Fibroblast of lung (primary cell): Measurements from ENCODE around the gene SCYL1. TPM values are rescaled to one million over a fixed set of nuclear protein-coding genes. Genes with fewer than 3 reads are reported as not detected.

Experiments
- DNase-seq, 2 donors: peaks; one replicate each; pipeline versions ENCODE4 v3.0.0 to v3.0.0-alpha.2; 2010; ENCODE audit warnings: low read depth in 2 of 2
- H2AFZ ChIP-seq: 2 replicates; pipeline ENCODE4 v1.5.1; 2012; ENCODE audit warnings: low read length, control low read depth, inconsistent platforms
- H3K27ac ChIP-seq: 2 replicates; pipeline ENCODE4 v1.5.1; 2011; ENCODE audit warnings: low read length, control low read depth; ENCODE audit not compliant: insufficient read depth
- H3K27me3 ChIP-seq: 2 replicates; pipeline ENCODE4 v1.5.1; 2011; ENCODE audit warnings: mild to moderate bottlenecking, low read length; ENCODE audit not compliant: control insufficient read depth, insufficient read depth
- H3K36me3 ChIP-seq: 2 replicates; pipeline ENCODE4 v1.5.1; 2011; ENCODE audit warnings: low read length; ENCODE audit not compliant: control insufficient read depth, insufficient read depth
- H3K4me1 ChIP-seq: 2 replicates; pipeline ENCODE4 v1.5.1; 2011; ENCODE audit warnings: low read length; ENCODE audit not compliant: control insufficient read depth, insufficient read depth; ENCODE audit errors: extremely low read depth
- H3K4me2 ChIP-seq: 2 replicates; pipeline ENCODE4 v1.5.1; 2011; ENCODE audit warnings: low read length, control low read depth; ENCODE audit not compliant: insufficient read depth; ENCODE audit errors: extremely low read depth
- H3K4me3 ChIP-seq, 4 experiments: fragments of 200-600 bp in 1 of 4; sonication (generic) in 1 of 4; replicated peaks in 1 of 4; 2 replicates each; pipeline ENCODE4 v1.5.1; 2011 to 2016; ENCODE audit warnings: low read length in 4 of 4, low read depth in 3 of 4, mild to moderate bottlenecking in 3 of 4, control low read depth in 2 of 4, inconsistent platforms in 1 of 4, mixed read lengths in 1 of 4; ENCODE audit not compliant: insufficient read depth in 1 of 4; ENCODE audit errors: control extremely low read depth in 1 of 4
- H3K79me2 ChIP-seq: 2 replicates; pipeline ENCODE4 v1.5.1; 2012; ENCODE audit warnings: mild to moderate bottlenecking, low read length, inconsistent platforms; ENCODE audit not compliant: control insufficient read depth, insufficient read depth
- H3K9ac ChIP-seq: 2 replicates; pipeline ENCODE4 v1.5.1; 2011; ENCODE audit warnings: mild to moderate bottlenecking, low read length, control low read depth; ENCODE audit not compliant: insufficient read depth
- H3K9me3 ChIP-seq: 2 replicates; pipeline ENCODE4 v1.5.1; 2012; ENCODE audit warnings: low read depth, low read length; ENCODE audit not compliant: control insufficient read depth, insufficient read depth
- H4K20me1 ChIP-seq: 2 replicates; pipeline ENCODE4 v1.5.1; 2011; ENCODE audit warnings: low read length; ENCODE audit not compliant: control insufficient read depth, insufficient read depth; ENCODE audit errors: extremely low read depth
- EZH2 ChIP-seq: IDR thresholded peaks from 2 replicates; pipeline ENCODE4 v1.5.1; 2012; ENCODE audit warnings: low read length, control low read depth, mild to moderate bottlenecking; ENCODE audit errors: missing control alignments
- polyA plus RNA-seq, 2 donors: library from polyadenylated mRNA; depleted of rRNA in 1 of 2; stranded (reverse) in 1 of 2; unstranded in 1 of 2; fragments of >200 nt; gene quantifications; 2 replicates each; pipeline ENCODE4 v1.2.1, GENCODE V29; 2011 to 2012; ENCODE audit warnings: missing spikeins in 1 of 2
- total RNA-seq: library from RNA; depleted of rRNA; stranded (reverse); fragments of >200 nt; gene quantifications from 2 replicates; pipeline ENCODE4 v1.2.1, GENCODE V29; 2014
- TF ChIP-seq, protein P1 (sequence below), 2 donors: IDR thresholded peaks in 1 of 2; conservative IDR thresholded peaks in 1 of 2; 1 replicate in 1 of 2; 2 replicates in 1 of 2; pipeline ENCODE4 v1.5.1; 2011 to 2012; ENCODE audit warnings: low read length in 2 of 2, control low read depth in 1 of 2, inconsistent platforms in 1 of 2, low read depth in 1 of 2, mild to moderate bottlenecking in 1 of 2

Gene SCYL1
- total and polyA plus RNA-seq, 2 donors (not counting 1 experiment from before 2014, with no cell fraction given), result 58.2 to 84.6 TPM

DNA sequence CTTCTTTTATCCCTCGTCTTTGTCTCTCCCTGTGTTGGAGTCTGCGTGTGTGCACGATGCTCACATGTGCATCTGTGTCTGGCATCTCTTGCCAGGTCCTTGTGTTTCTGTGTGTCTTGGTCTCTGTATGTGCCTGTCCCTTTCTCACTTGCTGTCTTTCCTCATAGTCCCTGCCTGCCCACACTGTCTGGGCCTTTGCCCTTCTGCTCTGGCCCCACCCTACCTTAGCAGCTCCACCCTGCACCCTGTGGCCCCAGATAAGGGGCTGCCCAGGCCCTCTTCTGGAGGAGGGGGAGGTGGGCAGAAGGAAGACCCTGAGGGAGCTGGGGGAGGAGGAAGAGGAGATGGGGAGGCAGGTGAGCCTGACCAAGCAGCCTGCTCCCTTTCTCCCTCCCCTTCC is 53.8 kb downstream of the SCYL1 start:
- Histone ChIP-seq H3K4me1 (peaks cover 27% of the 10 kb centered on the region), H3K4me3 (no peak overlapping the region), H3K9ac (no peak overlapping the region), H3K27ac (no peak overlapping the region), H3K79me2 (peaks cover 12% of the 10 kb centered on the region), H2AFZ (no peak overlapping the region), H3K36me3 (peaks cover 24% of the 10 kb centered on the region), H4K20me1 (no peaks in the 10 kb centered on the region), H3K9me3 (no peaks in the 10 kb centered on the region), H3K27me3 (no peaks in the 10 kb centered on the region), H3K4me2 (no peak overlapping the region)
- TF ChIP-seq EZH2, result no peak
- TF ChIP-seq, protein P1, sequence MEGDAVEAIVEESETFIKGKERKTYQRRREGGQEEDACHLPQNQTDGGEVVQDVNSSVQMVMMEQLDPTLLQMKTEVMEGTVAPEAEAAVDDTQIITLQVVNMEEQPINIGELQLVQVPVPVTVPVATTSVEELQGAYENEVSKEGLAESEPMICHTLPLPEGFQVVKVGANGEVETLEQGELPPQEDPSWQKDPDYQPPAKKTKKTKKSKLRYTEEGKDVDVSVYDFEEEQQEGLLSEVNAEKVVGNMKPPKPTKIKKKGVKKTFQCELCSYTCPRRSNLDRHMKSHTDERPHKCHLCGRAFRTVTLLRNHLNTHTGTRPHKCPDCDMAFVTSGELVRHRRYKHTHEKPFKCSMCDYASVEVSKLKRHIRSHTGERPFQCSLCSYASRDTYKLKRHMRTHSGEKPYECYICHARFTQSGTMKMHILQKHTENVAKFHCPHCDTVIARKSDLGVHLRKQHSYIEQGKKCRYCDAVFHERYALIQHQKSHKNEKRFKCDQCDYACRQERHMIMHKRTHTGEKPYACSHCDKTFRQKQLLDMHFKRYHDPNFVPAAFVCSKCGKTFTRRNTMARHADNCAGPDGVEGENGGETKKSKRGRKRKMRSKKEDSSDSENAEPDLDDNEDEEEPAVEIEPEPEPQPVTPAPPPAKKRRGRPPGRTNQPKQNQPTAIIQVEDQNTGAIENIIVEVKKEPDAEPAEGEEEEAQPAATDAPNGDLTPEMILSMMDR (conservative IDR thresholded peaks at IDR 0.05 in 1 of 2, IDR thresholded peaks at IDR 0.05 in 1 of 2; ENCODE audit: low read depth in 1 of 2, low read length in 2 of 2), result no peak
- no peak for DNase-seq

GRCh38 chr11:65579291-65579690 is 54.4 kb downstream of the SCYL1 start:
- H3K4me1 ChIP-seq, result peaks cover 24% of the 10 kb centered on the region
- no peak overlapping the region for H3K27ac ChIP-seq
- H3K36me3 ChIP-seq, result peaks cover 26% of the 10 kb centered on the region
- H3K9ac ChIP-seq, result no peak overlapping the region
- no peak for DNase-seq
- no peaks in the 10 kb centered on the region for H3K27me3 ChIP-seq
- H3K4me3 ChIP-seq, result no peak overlapping the region
- H2AFZ ChIP-seq, result no peak overlapping the region
- TF ChIP-seq, protein P1 (conservative IDR thresholded peaks at IDR 0.05 in 1 of 2, IDR thresholded peaks at IDR 0.05 in 1 of 2; ENCODE audit: low read depth in 1 of 2, low read length in 2 of 2), result no peak
- TF ChIP-seq EZH2, result no peak
- no peak overlapping the region for H3K4me2 ChIP-seq
- H3K79me2 ChIP-seq, result peaks cover 12% of the 10 kb centered on the region
- no peaks in the 10 kb centered on the region for H3K9me3 ChIP-seq
- H4K20me1 ChIP-seq, result no peaks in the 10 kb centered on the region

DNA sequence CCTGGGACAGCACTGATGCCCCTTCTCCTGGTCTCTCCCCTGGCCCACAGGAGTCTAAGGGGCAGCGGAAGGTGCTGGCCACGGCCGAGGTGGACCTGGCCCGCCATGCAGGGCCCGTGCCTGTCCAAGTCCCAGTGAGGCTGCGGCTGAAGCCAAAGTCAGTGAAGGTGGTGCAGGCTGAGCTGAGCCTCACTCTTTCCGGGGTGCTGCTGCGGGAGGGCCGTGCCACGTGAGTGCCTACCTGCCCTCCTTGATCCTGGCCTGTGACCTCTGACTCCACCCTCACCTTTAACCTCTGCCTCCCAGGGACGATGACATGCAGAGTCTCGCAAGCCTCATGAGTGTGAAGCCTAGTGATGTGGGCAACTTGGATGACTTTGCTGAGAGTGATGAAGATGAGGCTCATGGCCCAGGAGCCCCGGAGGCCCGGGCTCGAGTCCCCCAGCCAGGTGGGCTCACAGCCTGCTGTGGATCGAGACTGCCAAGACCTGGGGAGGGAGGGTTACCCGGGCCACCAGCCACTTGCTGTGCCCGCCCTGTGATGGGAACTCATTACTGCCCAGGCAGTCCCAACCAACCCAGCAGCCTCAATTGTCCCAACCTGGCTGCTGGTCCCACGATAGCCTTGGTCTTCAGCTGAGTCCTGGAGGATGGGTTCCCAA is 55.3 kb downstream of the SCYL1 start:
- H3K4me2 ChIP-seq, result no peak overlapping the region
- H3K4me3 ChIP-seq, result no peak overlapping the region
- peaks cover 27% of the 10 kb centered on the region for H3K36me3 ChIP-seq
- TF ChIP-seq EZH2, result no peak
- TF ChIP-seq, protein P1 (conservative IDR thresholded peaks at IDR 0.05 in 1 of 2, IDR thresholded peaks at IDR 0.05 in 1 of 2; ENCODE audit: low read depth in 1 of 2, low read length in 2 of 2), result no peak
- no peak overlapping the region for H3K9ac ChIP-seq
- no peak overlapping the region for H3K27ac ChIP-seq
- no peaks in the 10 kb centered on the region for H3K9me3 ChIP-seq
- no peak overlapping the region for H2AFZ ChIP-seq
- no peaks in the 10 kb centered on the region for H4K20me1 ChIP-seq
- no peaks in the 10 kb centered on the region for H3K27me3 ChIP-seq
- H3K79me2 ChIP-seq, result peaks cover 12% of the 10 kb centered on the region
- H3K4me1 ChIP-seq, result peaks cover 20% of the 10 kb centered on the region
- DNase-seq, result no peak
